IPS-15b (cell line): Measurements from ENCODE around the gene CD55.

ENCODE experiments used
- H3K27me3 ChIP-seq: one replicate; pipeline ENCODE4 v1.6.1; 2013; ENCODE audit warnings: low read length; ENCODE audit not compliant: control insufficient read depth, insufficient read depth
- H3K36me3 ChIP-seq: one replicate; pipeline ENCODE4 v1.6.1; 2013; ENCODE audit warnings: low read length; ENCODE audit not compliant: control insufficient read depth, insufficient read depth
- H3K4me1 ChIP-seq: one replicate; pipeline ENCODE4 v1.6.1; 2013; ENCODE audit warnings: mild to moderate bottlenecking, low read length; ENCODE audit not compliant: control insufficient read depth, insufficient read depth
- H3K4me3 ChIP-seq: one replicate; pipeline ENCODE4 v1.5.1; 2013; ENCODE audit warnings: low read depth, low read length
- H3K9ac ChIP-seq: one replicate; pipeline ENCODE4 v1.6.1; 2013; ENCODE audit warnings: low read depth, mild to moderate bottlenecking, low read length
- H3K9me3 ChIP-seq: one replicate; pipeline ENCODE4 v1.6.1; 2013; ENCODE audit warnings: mild to moderate bottlenecking, low read length; ENCODE audit not compliant: control insufficient read depth, insufficient read depth

CD55 gene

GRCh38 chr1:207288315-207288714 lies 33.2 kb upstream of the CD55 start:
- Histone ChIP-seq H3K4me1 (peaks cover 24% of the 10 kb centered on the region), H3K4me3 (no peak overlapping the region), H3K9ac (no peak overlapping the region), H3K9me3 (peaks cover 19% of the 10 kb centered on the region), H3K27me3 (no peaks in the 10 kb centered on the region), H3K36me3 (no peaks in the 10 kb centered on the region)

GRCh38 chr1:207289756-207290155 lies 31.7 kb upstream of the CD55 start:
- no peak overlapping the region for H3K9ac ChIP-seq
- H3K36me3 ChIP-seq, result no peaks in the 10 kb centered on the region
- H3K27me3 ChIP-seq, result no peaks in the 10 kb centered on the region
- H3K9me3 ChIP-seq, result peaks cover 19% of the 10 kb centered on the region
- H3K4me1 ChIP-seq, result peaks cover 21% of the 10 kb centered on the region
- H3K4me3 ChIP-seq, result no peak overlapping the region

- Histone ChIP-seq H3K36me3 (no peaks in the 10 kb centered on the region), H3K9ac (no peak overlapping the region), H3K4me3 (no peak overlapping the region), H3K27me3 (no peaks in the 10 kb centered on the region), H3K9me3 (peaks cover 19% of the 10 kb centered on the region), H3K4me1 (peaks cover 15% of the 10 kb centered on the region)
Measured at GRCh38 chr1:207291723-207292122, 29.8 kb upstream of the CD55 start.

- no peak overlapping the region for H3K9ac ChIP-seq
- H3K4me3 ChIP-seq, result no peak overlapping the region
- no peaks in the 10 kb centered on the region for H3K27me3 ChIP-seq
- no peaks in the 10 kb centered on the region for H3K9me3 ChIP-seq
- peaks cover 9% of the 10 kb centered on the region for H3K4me1 ChIP-seq
- no peaks in the 10 kb centered on the region for H3K36me3 ChIP-seq
Measured at GRCh38 chr1:207298186-207298585, 23.3 kb upstream of the CD55 start.

GRCh38 chr1:207298636-207299398 lies 22.7 kb upstream of the CD55 start:
- no peak overlapping the region for H3K9ac ChIP-seq
- H3K27me3 ChIP-seq, result no peaks in the 10 kb centered on the region
- H3K4me3 ChIP-seq, result no peak overlapping the region
- H3K36me3 ChIP-seq, result no peaks in the 10 kb centered on the region
- peaks cover 9% of the 10 kb centered on the region for H3K4me1 ChIP-seq
- no peaks in the 10 kb centered on the region for H3K9me3 ChIP-seq

- H3K9me3 ChIP-seq, result no peaks in the 10 kb centered on the region
- peaks cover 9% of the 10 kb centered on the region for H3K4me1 ChIP-seq
- H3K4me3 ChIP-seq, result no peak overlapping the region
- H3K27me3 ChIP-seq, result no peaks in the 10 kb centered on the region
- H3K9ac ChIP-seq, result no peak overlapping the region
- no peaks in the 10 kb centered on the region for H3K36me3 ChIP-seq
Measured at GRCh38 chr1:207300970-207301369, 20.5 kb upstream of the CD55 start.

GRCh38 chr1:207302618-207303393 lies 18.7 kb upstream of the CD55 start:
- Histone ChIP-seq H3K36me3 (no peaks in the 10 kb centered on the region), H3K9ac (no peak overlapping the region), H3K4me3 (no peak overlapping the region), H3K9me3 (no peaks in the 10 kb centered on the region), H3K4me1 (peaks cover 9% of the 10 kb centered on the region), H3K27me3 (no peaks in the 10 kb centered on the region)

GRCh38 chr1:207304710-207305488 lies 16.6 kb upstream of the CD55 start:
- Histone ChIP-seq H3K9me3 (no peaks in the 10 kb centered on the region), H3K36me3 (no peaks in the 10 kb centered on the region), H3K4me1 (peaks cover 9% of the 10 kb centered on the region), H3K9ac (no peak overlapping the region), H3K27me3 (no peaks in the 10 kb centered on the region), H3K4me3 (no peak overlapping the region)

- H3K27me3 ChIP-seq, result no peaks in the 10 kb centered on the region
- H3K4me3 ChIP-seq, result no peak overlapping the region
- H3K36me3 ChIP-seq, result no peaks in the 10 kb centered on the region
- peaks cover 9% of the 10 kb centered on the region for H3K4me1 ChIP-seq
- no peaks in the 10 kb centered on the region for H3K9me3 ChIP-seq
- no peak overlapping the region for H3K9ac ChIP-seq
Measured at GRCh38 chr1:207305489-207305873, 16.0 kb upstream of the CD55 start.

GRCh38 chr1:207306023-207306422 lies 15.5 kb upstream of the CD55 start:
- Histone ChIP-seq H3K9me3 (no peaks in the 10 kb centered on the region), H3K27me3 (no peaks in the 10 kb centered on the region), H3K9ac (no peak overlapping the region), H3K36me3 (no peaks in the 10 kb centered on the region), H3K4me3 (no peak overlapping the region), H3K4me1 (peaks cover 4% of the 10 kb centered on the region)

GRCh38 chr1:207306603-207307002 lies 14.9 kb upstream of the CD55 start:
- Histone ChIP-seq H3K4me3 (no peak overlapping the region), H3K4me1 (no peaks in the 10 kb centered on the region), H3K27me3 (no peaks in the 10 kb centered on the region), H3K36me3 (no peaks in the 10 kb centered on the region), H3K9ac (no peak overlapping the region), H3K9me3 (no peaks in the 10 kb centered on the region)
